ENCODE data around the gene NUP42.

NUP42 gene

GRCh38 chr7:23237000-23237399 is 55.2 kb downstream of the NUP42 start:
- DNase-seq = no peak

- no peak for DNase-seq
Measured at GRCh38 chr7:23238983-23239652, 57.3 kb downstream of the NUP42 start.

GRCh38 chr7:23239698-23240097 is 57.9 kb downstream of the NUP42 start:
- no peak for DNase-seq

- DNase-seq = no peak
Measured at GRCh38 chr7:23242321-23242720, 60.5 kb downstream of the NUP42 start.

- DNase-seq = no peak
Measured at GRCh38 chr7:23242935-23243334, 61.1 kb downstream of the NUP42 start.

- DNase-seq = no peak
Measured at GRCh38 chr7:23246555-23246954, 64.7 kb downstream of the NUP42 start, which contains the start of gene GPNMB. Gene GPNMB (plus strand): TSS chr7:23246775. CDS start chr7:23246858, 83 bp downstream.

GRCh38 chr7:23247046-23247602 is 65.3 kb downstream of the NUP42 start:
- no peak for DNase-seq

GRCh38 chr7:23247603-23248335 is 65.9 kb downstream of the NUP42 start:
- no peak for DNase-seq

GRCh38 chr7:23249486-23249885 is 67.6 kb downstream of the NUP42 start:
- no peak for DNase-seq
